Mucosa of gallbladder (tissue), 1 donor: ENCODE results near the gene KRTAP21-3. TPM values are rescaled to one million over a fixed set of nuclear protein-coding genes. Genes with fewer than 3 reads are reported as not detected.

Experiments
- total RNA-seq: library from RNA; stranded (reverse); gene quantifications from one replicate; pipeline ENCODE4 v1.2.1, GENCODE V29; 2021
- donor health status: DM: no; HTN: no; CAD: no.

KRTAP21-3 gene
- total RNA-seq, 1 donor from 2014 or later = not detected

Other genes with a start within 250 kb of the KRTAP21-3 start
- not detected for gene KRTAP19-1, start 238.4 kb downstream of the KRTAP21-3 start, total RNA-seq
- gene KRTAP19-2, start 231.3 kb downstream of the KRTAP21-3 start, total RNA-seq = not detected
- gene KRTAP19-3, start 226.8 kb downstream of the KRTAP21-3 start, total RNA-seq = not detected
- not detected for gene KRTAP19-4, start 221.6 kb downstream of the KRTAP21-3 start, total RNA-seq
- gene KRTAP19-5, start 216.6 kb downstream of the KRTAP21-3 start, total RNA-seq = not detected
- gene KRTAP19-6, start 176.9 kb downstream of the KRTAP21-3 start, total RNA-seq = not detected
- not detected for gene KRTAP19-7, start 157.5 kb downstream of the KRTAP21-3 start, total RNA-seq
- not detected for gene KRTAP22-2, start 128.4 kb downstream of the KRTAP21-3 start, total RNA-seq
- gene KRTAP6-3, start 126.3 kb downstream of the KRTAP21-3 start, total RNA-seq = not detected
- not detected for gene KRTAP6-2, start 119.9 kb downstream of the KRTAP21-3 start, total RNA-seq
- gene KRTAP22-1, start 117.7 kb downstream of the KRTAP21-3 start, total RNA-seq = not detected
- gene KRTAP6-1, start 104.8 kb downstream of the KRTAP21-3 start, total RNA-seq = not detected
- gene KRTAP20-1, start 102.4 kb downstream of the KRTAP21-3 start, total RNA-seq = not detected
- gene KRTAP20-4, start 98.2 kb downstream of the KRTAP21-3 start, total RNA-seq = not detected
- gene KRTAP20-2, start 83.6 kb downstream of the KRTAP21-3 start, total RNA-seq = not detected
- gene KRTAP20-3, start 75.9 kb downstream of the KRTAP21-3 start, total RNA-seq = not detected
- gene KRTAP21-2, start 28.5 kb upstream of the KRTAP21-3 start, total RNA-seq = not detected
- gene KRTAP21-1, start 36.7 kb upstream of the KRTAP21-3 start, total RNA-seq = not detected
- gene KRTAP8-1, start 94.5 kb upstream of the KRTAP21-3 start, total RNA-seq = not detected
- gene KRTAP7-1, start 111.0 kb upstream of the KRTAP21-3 start, total RNA-seq = not detected
- 0.23 TPM for gene KRTAP11-1, start 162.8 kb upstream of the KRTAP21-3 start, total RNA-seq